ENCODE measurements around the gene GSAP.
A peak's percentile ranks its signal among the peaks of the same experiment; 100 is the strongest.

The GSAP gene

DNA sequence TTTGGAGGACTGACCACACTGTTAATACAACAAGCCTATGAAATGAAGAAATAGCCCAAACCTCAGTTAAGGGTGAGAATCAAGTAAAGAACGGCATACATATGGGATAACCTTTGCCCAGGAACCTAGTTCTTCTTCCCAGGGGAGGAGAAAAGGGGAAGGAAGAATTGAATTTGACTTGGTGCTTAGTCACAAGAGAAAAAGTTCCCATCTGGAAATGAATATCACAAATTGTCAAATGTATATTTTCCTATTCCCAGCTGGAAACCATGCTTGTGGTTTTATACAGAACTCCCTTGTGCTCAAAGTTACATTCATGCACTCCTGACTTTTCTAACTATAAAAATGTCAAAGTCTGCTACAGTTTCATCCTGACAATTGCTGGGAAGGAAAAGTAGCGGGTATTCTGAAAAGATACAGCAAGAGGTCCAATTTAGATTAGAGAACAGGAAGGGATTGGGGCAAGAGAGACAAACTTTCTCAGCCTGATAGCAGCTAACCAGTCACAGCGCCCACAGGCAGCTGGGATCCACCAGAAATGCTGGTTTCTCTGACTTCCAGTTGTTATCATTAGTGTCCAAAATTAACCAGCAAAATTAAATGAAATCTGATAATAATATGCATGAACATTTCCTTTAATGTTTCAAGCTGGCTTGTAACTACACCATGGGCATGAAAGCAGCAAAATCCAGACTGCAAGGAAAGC, 18.6 kb upstream of the GSAP start:
- no peak for DNase-seq

DNA sequence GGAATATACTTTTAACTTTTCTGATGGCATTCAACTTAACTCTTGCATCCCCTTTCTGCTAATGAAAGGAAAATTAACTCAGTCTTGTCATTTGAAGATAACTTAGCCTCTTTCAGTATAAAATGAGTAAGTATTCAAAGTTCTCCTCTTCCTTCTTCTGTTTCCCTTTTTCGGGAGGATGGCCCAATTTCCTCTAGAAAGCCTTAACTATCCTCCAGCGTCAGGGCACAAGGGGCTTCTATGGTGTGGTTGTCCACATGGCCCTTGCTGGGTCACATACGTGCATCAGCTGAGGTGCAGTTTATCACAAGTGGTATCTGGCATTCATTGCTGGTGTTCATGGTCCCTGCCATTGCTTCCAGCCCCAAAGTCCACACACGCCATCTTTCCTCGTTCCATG, 17.8 kb upstream of the GSAP start:
- no peak for DNase-seq

DNA sequence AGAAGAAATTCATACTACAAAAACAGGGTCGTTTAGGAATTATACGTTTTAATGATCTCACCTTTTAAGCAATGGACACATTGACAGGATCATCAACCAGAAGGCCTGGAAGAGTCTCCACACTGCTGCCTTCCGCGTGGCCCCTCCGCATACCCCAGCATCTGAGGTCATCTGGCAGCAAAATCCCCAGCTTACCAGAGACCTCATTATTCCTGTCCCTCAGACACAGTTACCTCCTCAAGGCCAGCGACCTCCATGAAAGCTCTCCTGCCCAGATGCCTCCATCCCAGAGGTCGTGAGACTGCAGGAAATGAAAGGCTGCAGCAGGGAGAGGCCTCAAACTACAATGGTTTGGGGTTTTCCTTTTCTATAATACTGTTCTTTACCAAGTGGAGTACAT, 14.8 kb upstream of the GSAP start:
- DNase-seq = no peak

DNA sequence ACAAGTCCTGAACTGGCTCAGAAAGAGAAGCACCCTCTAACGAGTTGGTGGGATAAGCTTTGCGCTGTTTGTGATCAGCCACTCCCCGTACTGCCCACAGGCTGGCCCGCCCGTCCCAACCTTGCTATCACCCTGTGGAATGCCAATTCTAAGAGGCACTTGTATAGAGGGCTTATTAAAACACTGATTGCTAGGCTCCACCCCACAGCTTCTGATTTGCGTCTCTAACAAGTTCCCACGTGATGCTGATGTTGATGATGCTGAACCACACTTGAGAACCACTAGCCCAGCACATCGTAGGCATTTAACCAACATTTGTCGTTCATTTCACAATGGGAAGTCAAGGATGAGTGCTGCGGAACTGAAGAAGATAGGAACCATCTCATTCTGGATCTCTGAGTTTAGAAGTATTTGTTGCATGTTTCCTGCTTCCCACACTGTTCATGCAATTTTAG, 12.7 kb upstream of the GSAP start:
- no peak for DNase-seq

DNA sequence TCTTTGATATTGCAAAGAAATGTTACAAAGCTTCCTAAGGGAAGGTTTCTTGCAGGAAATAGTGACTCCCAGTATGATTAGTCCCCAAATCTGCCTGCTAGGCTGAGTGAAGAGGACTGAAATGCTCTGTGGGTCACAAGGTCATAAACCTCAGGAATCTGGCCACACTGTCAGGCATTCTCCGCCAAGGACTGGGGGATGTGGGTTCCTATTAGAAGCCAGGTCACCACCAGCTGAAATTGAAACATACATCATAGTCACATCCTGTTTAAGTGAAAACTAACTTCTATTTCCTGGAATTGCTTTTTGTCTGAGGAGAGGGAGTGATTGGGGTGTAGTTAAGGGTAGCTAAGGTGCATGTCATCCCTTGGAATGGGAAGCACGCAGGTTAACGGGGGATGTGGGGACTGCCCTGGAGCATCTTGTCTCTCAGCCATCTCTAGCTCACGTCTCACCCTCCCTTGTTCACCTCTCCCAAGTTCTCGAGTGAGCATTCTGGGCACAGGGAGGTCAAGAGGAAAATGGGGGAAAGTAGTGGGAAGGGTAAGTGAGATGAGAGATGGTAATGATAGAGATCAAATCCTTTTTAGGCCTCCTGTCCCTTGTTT, 12.0 kb upstream of the GSAP start:
- no peak for DNase-seq

DNA sequence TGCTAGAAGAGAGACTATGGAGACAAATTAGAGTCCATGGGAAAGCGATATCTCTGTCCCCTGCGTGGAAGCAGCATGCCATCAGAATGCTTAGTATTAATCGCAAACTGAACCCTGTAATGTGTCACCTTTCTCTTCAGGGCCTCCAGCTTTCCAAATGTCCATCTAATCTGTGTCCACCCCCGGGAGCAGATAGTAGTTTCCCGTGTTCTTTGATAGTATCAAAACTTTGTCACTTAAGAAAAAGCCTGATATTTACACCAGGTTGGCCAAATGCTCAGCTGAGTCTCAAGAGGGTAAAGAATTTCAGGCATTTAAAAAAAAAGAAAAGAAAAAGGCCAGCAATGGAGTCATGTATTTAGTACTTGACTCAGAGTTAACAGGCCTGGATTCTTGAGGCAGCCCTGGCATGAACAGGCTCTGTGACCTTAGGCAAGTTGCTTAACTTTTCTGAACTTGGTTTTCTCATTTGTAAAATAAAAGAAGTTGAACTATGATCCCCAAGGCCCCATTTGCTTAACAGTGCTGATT, 10.4 kb upstream of the GSAP start:
- no peak for DNase-seq

DNA sequence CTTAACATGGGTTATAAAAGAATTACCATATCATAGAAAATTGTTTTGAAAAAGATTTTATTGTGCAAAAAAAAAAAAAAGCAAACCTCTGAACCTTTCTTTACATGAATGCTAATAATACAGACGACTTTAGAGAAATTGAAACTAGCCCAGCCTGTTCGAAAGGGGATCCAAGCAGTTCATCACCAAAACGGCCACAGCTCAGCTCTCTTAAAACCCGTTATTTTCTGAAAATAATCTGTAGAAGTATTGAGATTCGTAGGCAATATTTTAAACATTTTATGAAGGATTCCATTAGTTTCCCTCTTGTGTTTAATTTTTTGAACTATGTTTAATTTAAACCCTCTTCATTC, 9.9 kb upstream of the GSAP start:
- no peak for DNase-seq

DNA sequence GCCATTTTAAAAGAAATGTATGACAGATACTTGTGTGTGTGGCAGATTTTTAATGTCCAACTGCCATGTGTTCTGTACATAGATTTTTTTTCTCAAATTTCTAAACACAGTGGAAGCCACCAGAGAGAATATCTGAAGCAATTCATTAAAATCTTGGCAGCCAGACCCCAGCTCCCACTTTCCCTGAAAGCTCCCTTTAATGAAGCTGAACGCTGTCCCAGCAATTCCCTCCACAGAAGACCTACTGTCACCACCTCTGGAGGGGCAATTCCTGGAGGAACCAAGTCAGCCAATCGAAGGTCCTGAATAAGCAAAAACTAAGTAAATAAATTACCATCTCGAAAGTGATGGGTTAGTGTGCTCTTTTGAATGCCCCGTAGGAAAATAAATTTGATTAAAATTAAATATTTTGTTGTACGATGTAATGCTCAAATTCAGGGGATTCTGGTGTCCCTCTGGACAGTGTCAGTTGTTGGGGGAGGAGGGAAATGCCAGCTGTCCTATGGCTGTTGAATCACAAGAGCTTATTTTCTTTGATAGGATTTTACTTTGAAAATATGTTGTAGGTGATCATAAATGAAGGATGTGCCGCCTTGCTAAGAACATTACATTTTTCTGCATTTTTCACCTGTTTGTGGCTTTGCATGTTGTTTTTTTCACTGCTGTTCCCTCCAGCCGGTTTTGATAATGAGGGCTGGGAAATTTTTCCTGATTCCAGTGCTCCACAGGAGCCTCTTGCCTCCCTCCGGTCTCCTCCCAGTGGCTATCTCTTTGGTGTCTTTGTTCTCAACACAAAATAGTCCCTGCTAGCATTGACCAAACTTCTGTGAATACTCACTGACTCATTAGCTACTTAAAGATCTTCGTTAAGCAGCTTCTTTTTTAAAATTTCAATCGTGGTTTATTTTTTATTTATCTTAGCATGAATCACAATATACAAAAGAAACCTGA, 9.2 kb upstream of the GSAP start:
- DNase-seq = no peak

DNA sequence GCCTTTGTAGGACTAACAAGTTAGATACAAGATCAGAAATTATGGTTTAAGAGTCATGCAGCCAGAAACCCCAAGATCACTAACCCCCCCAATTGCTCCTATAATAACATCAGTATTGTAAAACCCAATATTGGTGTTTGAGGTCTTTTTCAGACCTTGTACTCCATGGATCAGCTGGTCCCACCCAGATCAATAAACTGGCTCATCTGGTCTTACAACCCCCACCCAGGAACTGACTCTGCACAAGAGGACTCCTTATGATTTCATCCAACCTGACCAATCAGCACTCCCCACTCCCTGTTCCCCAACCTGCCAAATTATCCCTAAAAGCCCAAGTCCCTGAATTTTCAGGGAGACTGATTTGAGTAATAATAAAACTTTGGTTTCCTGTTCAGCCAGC, 6.4 kb upstream of the GSAP start:
- DNase-seq = no peak

DNA sequence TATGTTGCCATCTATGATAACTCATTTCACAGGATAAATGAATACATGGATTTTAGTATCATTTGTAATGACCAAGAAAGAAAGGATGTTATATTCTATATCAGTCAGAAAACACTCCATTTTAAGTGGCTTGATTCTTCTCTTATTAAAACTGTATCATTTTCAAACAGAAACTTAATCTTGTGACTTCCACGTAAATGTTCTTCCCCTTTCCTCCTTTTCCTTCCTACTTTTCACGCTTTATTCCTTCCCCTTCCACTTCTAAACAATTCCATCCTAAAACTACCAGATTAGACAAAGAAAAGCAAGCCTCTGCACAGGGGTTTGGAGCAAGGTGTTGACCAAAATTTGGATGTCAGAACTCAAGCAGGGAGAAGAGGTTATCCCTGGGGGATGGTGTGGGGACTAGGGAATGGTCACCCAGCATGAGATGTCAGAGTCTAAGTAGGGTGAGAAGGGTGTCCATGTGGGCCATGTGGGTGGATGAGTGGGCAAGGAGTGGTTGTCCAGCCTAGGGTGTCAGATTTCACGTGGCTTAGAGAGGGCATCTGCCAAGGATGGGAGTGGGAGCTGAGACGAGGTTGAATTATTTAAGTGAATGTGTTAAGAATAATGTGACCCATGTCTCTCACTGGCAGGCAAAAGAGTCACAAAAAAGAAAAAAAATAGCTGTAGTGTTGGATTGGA, 5.0 kb upstream of the GSAP start:
- DNase-seq = no peak

DNA sequence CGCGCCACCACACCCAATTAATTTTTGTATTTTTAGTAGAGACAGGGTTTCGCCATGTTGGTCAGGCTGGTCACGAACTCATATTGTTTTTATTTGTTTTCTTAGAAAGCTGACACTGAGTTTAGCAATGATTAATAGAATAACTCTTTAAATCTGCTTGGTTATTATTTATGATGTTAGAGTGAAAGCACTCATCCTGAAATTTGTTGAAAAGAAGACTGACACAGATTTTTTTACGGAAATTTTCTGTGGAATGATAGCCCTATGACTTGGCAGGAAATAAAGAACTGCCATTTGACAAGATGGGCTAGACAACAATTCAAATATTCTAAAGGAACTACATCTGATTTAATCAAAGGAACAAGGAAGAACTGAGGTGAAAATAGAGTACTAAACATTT, 4.3 kb upstream of the GSAP start:
- DNase-seq = no peak

DNA sequence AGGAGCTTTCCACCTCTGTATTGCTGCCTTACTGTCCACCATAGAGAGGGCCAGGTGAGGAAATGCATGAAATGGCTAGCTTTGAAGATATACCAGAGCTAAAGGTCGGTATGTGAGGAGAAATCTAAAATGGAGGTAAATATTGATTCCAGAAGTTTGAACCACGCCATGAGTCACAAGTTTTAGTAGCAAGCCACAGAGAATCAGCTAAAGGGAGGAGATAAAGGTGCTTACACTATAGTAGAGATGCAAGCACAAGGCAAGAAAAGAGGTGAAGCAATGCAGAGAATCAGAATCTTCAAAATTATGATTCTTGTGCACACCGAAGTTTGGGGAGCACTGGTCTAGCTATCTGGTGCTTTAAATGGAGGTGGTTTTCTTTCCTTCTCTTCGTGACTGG, 3.0 kb upstream of the GSAP start:
- DNase-seq = no peak

DNA sequence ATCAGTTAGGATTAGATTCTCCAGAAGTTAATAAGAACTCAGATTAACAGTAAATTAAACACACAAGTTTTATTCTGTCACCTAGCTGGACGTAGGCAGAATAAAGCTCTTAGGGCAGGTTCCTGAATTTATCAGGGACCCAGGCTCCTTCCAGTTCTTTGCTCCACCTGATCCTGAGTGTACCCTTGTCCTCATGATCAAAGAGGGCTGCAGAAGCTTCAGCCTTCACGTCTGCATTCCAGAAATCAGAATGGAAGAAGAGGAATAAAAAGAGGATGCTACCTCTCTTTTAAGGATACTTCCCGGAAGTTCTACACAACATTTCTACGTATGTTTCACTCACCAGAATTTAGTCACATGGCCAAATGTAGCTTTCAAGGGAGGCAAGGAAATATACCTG, 1.7 kb upstream of the GSAP start:
- DNase-seq = no peak

DNA sequence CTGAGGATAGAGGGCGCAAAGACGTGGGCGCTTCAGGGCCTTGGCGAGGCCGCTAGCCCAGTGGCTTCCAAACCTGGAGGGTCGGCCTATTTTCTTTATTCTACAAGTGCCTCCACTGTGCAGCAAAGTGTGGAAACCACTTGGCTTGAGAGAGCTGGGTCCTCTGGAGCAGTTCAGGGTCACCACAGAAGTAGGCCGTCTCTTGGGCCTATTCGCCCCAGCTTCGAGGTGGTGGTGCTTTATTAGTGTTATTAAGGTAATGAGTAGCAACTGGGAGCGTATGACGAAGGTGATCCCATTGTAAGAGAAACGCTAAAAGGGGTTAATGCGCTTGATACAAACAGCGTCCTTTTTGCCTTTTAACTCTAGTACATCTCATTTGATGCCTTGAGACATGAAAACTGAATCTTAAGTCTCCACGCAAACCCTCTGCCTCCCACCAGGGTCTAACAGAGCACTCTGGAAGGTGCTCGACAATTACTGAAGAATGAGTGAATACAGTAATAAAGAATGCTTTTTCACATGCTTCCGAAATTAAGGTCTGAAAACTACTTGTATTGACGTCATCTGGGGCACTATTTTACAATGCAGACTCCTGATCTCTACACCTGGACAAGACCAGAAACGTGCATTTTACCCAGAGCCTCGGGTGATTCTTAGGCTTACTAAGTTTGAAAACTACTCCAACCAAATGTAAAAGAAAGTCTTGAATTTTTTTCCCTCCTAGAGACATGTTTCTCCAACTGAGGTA, 647 bp upstream of the GSAP start:
- no peak for DNase-seq

DNA sequence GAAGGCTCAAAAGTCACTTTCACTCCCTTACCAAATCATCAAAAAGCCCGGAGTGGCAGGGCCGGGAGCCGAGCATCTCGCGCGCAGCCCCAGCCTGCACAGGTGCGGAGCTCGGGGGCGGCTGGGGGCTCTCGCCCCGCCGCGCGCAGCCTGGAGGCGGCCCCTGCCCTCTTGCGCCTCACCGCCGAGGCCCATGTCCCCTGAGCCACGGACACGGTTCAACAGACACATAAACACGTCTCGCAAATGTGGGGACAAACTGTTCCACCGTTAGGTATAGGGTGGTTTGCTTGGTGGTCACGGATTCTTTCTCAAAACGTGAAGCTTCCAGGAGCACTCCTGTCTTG, 700 bp downstream of the GSAP start:
- DNase-seq = peak; percentile 59

DNA sequence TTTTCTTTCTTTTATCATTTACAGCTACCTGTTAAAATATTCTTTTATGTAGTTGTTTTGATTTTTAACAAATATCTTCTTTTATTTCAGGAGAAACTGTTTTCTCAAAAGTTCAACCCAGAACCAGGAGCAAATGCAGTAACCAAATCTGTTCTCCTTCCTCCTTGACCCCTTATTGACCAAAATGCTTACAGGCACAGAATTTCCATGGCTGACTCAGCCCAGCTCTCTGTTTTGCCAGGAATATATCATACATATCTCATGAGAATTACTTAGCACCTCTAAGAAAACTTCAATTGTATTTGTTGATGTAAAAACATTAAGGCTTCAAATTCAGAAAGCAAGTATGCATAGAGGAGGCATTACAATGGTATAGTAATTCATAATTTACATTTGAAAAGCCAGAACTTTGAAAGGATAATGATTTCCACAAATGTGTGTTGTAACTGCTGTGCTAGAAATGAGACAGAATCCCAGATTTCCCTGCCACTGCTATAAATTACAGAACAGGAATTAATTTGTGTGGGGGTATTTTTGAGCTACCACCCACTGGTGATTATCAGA, 2.2 kb downstream of the GSAP start:
- no peak for DNase-seq

DNA sequence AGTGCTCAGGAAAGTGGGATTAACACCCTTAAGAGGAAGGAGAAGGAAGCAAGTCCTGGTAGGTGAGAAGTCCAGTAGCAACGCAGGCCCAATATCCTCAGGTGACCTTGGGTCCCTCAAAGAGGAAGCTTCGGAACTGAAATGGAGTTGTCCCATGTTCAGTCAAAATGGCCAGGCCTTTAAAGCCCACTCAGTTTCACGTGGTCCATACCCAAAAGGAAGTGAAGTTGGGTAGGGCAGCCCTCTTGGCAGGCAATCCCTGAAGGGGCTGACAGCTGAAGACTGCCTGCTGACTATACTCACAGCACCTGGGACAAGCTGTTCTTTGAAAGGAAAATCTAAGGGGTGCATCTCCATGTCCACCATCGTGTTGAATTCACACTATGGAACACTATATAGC, 3.0 kb downstream of the GSAP start:
- no peak for DNase-seq

DNA sequence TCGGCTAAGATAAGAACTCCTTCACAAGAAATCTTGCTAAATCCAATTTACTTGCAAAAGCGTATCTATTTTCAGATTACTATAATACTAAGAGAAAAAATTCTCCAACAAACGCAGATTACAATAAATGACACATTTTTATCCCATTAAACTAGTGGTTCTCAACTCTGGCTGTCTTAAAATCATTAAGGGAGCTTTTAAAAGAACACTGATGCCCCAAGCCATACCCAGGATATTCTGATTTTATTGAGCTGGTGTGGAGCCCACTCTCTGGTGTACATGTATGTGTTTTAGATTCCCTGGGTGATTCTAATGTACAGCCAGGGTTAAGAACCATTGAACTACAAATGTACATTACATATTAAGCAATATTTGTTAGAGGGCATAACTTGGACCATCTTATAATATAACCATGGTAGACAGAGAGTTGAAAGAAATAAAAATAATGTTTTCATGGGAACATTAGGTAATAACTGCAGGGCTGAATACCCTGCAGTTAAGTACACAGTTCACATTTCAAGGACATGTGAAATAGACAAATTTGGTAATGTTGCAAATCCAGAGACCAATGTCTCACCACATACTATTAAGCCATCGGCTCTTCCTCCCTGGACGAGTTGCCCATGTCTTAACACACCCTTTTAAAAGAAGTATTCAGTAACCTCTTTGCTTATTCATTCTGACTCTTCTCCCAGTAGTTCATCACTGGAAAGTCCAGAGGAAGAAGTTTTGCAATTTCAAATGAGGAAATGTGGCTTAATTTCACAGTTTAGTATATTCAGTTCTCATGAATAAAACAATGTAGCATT, 6.2 kb downstream of the GSAP start:
- no peak for DNase-seq

DNA sequence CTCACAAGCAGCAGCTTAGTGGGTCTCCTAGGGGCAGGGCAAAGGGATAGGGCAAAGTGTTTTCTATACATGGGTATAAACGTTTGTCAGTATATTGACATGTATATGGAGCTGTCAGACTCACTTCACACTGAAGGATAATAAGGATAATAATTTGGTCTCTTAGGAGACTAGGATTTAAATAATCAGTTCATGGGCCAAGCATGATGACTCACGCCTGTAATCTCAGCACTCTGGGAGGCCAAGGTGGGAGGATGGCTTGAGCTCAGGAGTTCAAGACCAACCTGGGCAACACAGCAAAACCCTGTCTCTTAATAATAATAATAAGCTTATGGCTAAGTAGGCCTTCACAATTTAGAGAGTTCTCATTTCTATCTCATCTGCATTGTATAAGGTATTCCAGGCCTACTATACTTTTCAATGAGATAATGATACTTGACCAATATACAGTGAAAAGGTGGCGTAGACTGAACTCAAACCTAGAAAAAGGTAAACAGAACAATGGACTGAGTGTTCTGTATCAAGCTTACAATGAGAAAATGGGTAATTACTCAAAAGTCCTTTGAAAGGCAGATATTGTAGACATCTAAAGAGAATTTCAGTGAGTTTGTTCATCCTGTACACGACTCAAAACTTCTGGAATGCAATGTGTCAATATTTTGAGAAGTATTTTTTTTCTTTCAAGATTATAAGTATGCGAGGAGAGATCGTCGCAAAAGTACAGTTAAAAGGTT, 7.0 kb downstream of the GSAP start:
- no peak for DNase-seq

DNA sequence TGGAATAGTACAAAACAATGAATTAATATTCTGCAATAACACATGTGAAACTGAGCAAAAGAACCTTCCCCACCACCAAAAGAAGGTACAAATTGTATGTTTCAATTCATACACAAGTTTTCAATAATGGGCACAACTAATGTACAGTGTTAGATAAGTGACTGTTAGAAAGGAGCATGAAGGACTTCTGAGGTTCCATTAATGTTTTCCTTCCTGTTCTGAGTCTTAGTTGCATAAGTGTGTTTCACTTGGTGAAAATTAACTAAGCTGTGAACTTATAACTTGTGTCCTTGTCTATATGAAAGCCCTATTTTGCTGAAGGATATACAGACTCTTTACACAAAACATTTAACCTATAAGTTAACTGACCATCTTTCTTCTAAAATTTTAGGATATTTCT, 8.2 kb downstream of the GSAP start:
- DNase-seq = no peak

DNA sequence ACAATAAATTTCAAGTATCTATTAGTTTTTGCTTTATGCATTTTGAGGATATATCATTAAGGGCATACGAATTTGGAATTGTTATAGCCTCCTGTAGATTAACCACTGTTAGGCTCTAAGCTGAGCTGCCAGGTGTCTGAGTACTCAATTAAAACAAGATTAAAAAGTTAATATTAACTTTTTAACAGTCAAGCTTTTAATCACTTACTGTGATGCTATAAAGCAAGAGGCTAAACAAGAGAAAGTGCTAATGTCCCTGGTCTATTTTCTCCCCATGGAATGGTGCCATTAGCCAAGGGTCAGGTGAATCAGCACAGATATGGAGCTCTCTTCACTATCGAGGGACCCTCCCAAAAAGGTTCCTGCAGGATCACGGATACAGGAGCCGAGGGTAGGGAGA, 9.7 kb downstream of the GSAP start:
- no peak for DNase-seq
